Heart left ventricle (tissue), 16 donors: ENCODE data around the gene PPP2R5B. TPM values are rescaled to one million over a fixed set of nuclear protein-coding genes. Genes with fewer than 3 reads are reported as not detected.

Experiments
- ATAC-seq, 4 donors: fragments of 200-7000 bp; cut with Tn5 transposase; one replicate each; pipeline ENCODE4 v1.9.1; 2020 to 2022; ENCODE audit warnings: moderate library complexity in 4 of 4, mild to moderate bottlenecking in 3 of 4, moderate number of reproducible peaks in 1 of 4
- DNase-seq, 5 donors: peaks; one replicate each; pipeline ENCODE4 v3.0.0-alpha.2; 2020
- H3K27ac ChIP-seq, 12 donors: fragments of 200-600 bp; sonication (generic) in 4 of 12; one replicate each; pipeline versions ENCODE4 v1.5.0 to v1.8.0; 2016 to 2022; ENCODE audit warnings: mild to moderate bottlenecking in 2 of 12
- H3K27me3 ChIP-seq, 9 donors: fragments of 200-600 bp; sonication (generic) in 2 of 9; one replicate each; pipeline versions ENCODE4 v1.5.1 to v1.8.0; 2016 to 2022; ENCODE audit warnings: mild to moderate bottlenecking in 3 of 9
- H3K36me3 ChIP-seq, 9 donors: fragments of 200-600 bp; sonication (generic) in 2 of 9; one replicate each; pipeline versions ENCODE4 v1.5.0 to v1.8.0; 2018 to 2022; ENCODE audit warnings: mild to moderate bottlenecking in 2 of 9
- H3K4me1 ChIP-seq, 12 donors: fragments of 200-600 bp; sonication (generic) in 4 of 12; one replicate each; pipeline versions ENCODE4 v1.5.0 to v1.8.0; 2016 to 2022; ENCODE audit warnings: mild to moderate bottlenecking in 3 of 12
- H3K4me3 ChIP-seq, 12 donors: fragments of 200-600 bp; sonication (generic) in 4 of 12; one replicate each; pipeline versions ENCODE4 v1.5.0 to v1.8.0; 2017 to 2022; ENCODE audit warnings: mild to moderate bottlenecking in 9 of 12, moderate library complexity in 4 of 12
- H3K9me3 ChIP-seq, 12 donors: fragments of 200-600 bp; sonication (generic) in 4 of 12; one replicate each; pipeline versions ENCODE4 v1.5.0 to v1.8.0; 2016 to 2022; ENCODE audit warnings: mild to moderate bottlenecking in 1 of 12
- CTCF ChIP-seq, 12 donors: fragments of 200-600 bp; sonication (generic) in 4 of 12; IDR thresholded peaks; one replicate each; pipeline versions ENCODE4 v1.5.0 to v1.8.0; 2018 to 2022; ENCODE audit warnings: antibody characterized with exemption in 12 of 12, mild to moderate bottlenecking in 5 of 12
- POLR2A ChIP-seq, 2 donors: fragments of 450-650 bp; IDR thresholded peaks; one replicate each; pipeline ENCODE4 v1.6.1; 2017; ENCODE audit warnings: antibody characterized with exemption in 2 of 2, mild to moderate bottlenecking in 2 of 2, moderate library complexity in 2 of 2
- WGBS, 4 donors: extraction: QIAGEN DNeasy Blood & Tissue Kit in 2 of 4; methylation state at CpG; one replicate each; pipeline versions ENCODE4 v1.1.5 to v1.1.7; 2013 to 2018; 5-methylcytosine and 5-hydroxymethylcytosine counted together
- intact Hi-C, 10 donors: fragments of 100-400 bp; cut with DNase I; formaldehyde crosslinking; loops; one replicate each; pipeline versions ENCODE4 v1.11.1 to v1.14.2; 2022
- polyA plus RNA-seq, 2 donors: library from polyadenylated mRNA; stranded (reverse); fragments of 200-250 nt; gene quantifications; one replicate each; pipeline ENCODE4 v1.2.3, GENCODE V29; 2013
- total RNA-seq, 9 donors: library from RNA; depleted of rRNA in 2 of 9; stranded (reverse); fragments of >200 nt in 2 of 9; fragmentation: NEBNext Ultra II Directional in 3 of 9; extraction: Animal tissue kit (Norgen Biotek cat#: 25700) in 3 of 9; gene quantifications; one replicate each; pipeline versions ENCODE4 v1.1.0 to v1.2.4, GENCODE V29; 2016 to 2023
- donor health status: ischemic (EF 13 %, LVEDD 7.1; RV severe dilation, severe dysfunction).
- donor health status: healthy with polysubstance abuse.
- donor health status: DM: no; HTN: yes; CAD: no.
- donor health status: DM: no; HTN: no; CAD: no.
- donor health status: ischemic (EF 25% LVEDD 6.9; RV normal size, moderate dysfunction).
- donor health status: ischemic (EF 25% LVEDD 5.7; RV mildly dilated, moderate dysfunction).
- donor health status: healthy.
- donor health status: DM: yes; HTN: yes; CAD: no.
- donor health status: ischemic (EF 35%, LVEDD 5.7; RV mildly dilated, moderate dysfunction).
- donor health status: nonischemic (EF 11% LVEDD 7.7; RV severe dilation, severe dysfunction).
- donor health status: DM: yes; HTN: yes; CAD: no.
- donor health status: PGD.
- donor health status: ischemic (EF 29% LVEDD 5.4; RV normal size, mild dysfunction).
- donor health status: nonischemic (EF 23%, LVEDD 6.1; RV moderate dilation, normal function).

The PPP2R5B gene
- total and polyA plus RNA-seq, 11 donors: 17.5 to 34.3 (median 22.6) TPM

DNA sequence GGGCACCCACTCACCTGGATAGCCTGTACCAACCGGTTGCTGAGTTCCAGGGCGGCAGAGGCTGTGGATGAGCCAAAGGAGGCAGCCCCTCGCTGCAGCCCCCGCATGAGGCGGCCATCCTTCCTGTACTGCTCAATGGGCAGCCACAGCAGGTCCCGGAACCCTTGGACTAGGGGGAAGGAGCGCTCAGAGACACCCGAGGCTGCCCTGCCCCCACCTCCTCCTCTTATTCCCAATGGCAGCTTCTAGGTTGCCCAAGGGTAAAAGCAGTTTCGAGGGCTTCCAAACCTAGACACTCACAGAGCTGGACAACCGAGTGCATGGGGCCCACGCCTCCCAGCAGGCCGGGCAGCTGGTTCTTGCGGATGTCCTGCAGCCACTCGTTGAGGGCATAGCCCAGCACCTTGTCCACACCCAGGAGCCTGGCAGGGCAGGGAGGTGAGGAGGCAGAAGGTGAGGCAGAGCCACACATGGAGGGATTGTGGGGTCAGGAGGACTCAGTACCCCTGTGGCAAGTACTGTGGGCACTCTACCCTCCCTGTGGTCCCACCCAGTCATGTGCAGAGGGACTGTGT is 28.0 kb upstream of the PPP2R5B start:
- Histone ChIP-seq H3K27me3 (no peaks in the 10 kb centered on the region), H3K36me3 (peaks cover 0 to 68% (median 52%) of the 10 kb centered on the region in 9 donors), H3K9me3 (no peaks in the 10 kb centered on the region), H3K27ac (no peak overlapping the region), H3K4me1 (peaks cover 0 to 29% (median 13%) of the 10 kb centered on the region in 12 donors), H3K4me3 (no peak overlapping the region)
- DNase-seq (no peak), ATAC-seq (no peak)
- intact Hi-C loops: no loop called here
- TF ChIP-seq POLR2A (IDR thresholded peaks at IDR 0.05): no peak
- no peak for TF ChIP-seq CTCF (IDR thresholded peaks at IDR 0.05)
- WGBS, 4 donors: 78 to 89% (median 85%) methylated on average over 4 to 14 of the region's 14 CpGs

DNA sequence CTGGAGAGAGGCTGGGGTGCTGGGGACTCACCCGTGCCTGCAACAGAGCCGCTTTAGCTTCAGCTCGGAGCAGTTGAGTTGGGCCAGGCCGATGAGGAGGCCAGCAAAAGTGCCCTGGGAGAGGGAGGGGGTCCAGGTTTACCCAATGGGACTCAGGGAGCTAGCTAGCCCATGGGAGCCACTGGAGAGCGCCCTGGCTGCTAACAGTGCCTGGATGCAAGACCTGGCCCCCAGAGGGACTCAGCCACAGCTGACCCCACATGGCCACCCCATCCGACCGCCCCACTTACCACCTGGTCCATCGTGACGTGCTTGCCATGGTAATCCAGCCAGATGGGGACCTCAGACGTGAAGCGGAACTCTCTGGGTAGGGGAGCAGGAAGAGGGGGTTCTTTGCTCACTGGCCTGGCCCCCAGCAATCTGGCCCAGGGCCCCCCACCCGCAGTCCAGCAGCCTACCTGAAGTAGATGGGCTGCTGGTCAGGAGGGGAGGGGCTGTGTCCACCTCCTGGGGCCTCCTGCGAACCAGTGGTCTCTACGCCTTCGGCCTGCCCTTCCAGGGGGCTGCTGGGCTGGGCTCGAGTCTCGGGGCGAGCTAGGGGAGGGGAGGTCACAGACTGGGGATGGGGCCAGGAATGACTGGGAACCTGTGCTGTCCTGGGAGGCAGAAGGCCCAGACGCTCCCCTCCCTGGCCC is 27.0 kb upstream of the PPP2R5B start:
- ATAC-seq (no peak), DNase-seq (peak in 2 of 5 donors; percentile 17 to 48)
- 91 to 97% (median 93%) methylated on average over 16 to 19 of the region's 19 CpGs for WGBS, 4 donors
- H3K4me1 ChIP-seq: peaks cover 0 to 22% (median 9%) of the 10 kb centered on the region in 12 donors
- H3K27ac ChIP-seq: no peak overlapping the region
- no peaks in the 10 kb centered on the region for H3K27me3 ChIP-seq
- no peak for TF ChIP-seq CTCF (IDR thresholded peaks at IDR 0.05)
- TF ChIP-seq POLR2A (IDR thresholded peaks at IDR 0.05): no peak
- H3K4me3 ChIP-seq: no peak overlapping the region
- H3K36me3 ChIP-seq: peaks cover under 1 to 78% (median 61%) of the 10 kb centered on the region in 9 donors
- intact Hi-C loops: no loop called here
- no peaks in the 10 kb centered on the region for H3K9me3 ChIP-seq

DNA sequence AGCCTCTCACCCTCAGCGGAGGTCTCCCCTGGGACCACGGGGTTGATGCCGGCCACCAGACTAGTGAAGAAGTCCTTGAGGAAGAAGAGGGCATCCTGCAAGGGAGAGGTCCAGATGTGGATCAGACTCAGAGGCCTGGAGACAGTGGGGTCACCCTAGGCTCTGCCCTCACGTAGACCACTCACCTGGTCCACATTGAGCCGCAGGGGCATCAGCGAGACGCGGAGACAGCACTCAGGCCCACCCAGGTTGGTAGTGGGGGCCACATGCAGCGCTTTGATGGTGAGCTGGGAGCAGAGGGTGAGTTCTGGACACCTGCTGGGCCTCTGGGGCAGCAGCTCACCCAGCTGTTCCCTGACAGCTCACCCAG is 26.4 kb upstream of the PPP2R5B start:
- Histone ChIP-seq H3K4me1 (peaks cover 0 to 16% (median 5%) of the 10 kb centered on the region in 12 donors), H3K27ac (no peak overlapping the region), H3K27me3 (no peaks in the 10 kb centered on the region), H3K36me3 (peaks cover 4 to 84% (median 67%) of the 10 kb centered on the region in 9 donors), H3K4me3 (no peak overlapping the region), H3K9me3 (no peaks in the 10 kb centered on the region)
- TF ChIP-seq CTCF (IDR thresholded peaks at IDR 0.05) (no peak), POLR2A (IDR thresholded peaks at IDR 0.05) (no peak)
- WGBS, 4 donors: 88 to 94% (median 92%) methylated on average over 8 to 9 of the region's 9 CpGs
- peak in 1 of 5 donors; percentile 48 for DNase-seq
- intact Hi-C loops: no loop called here
- no peak for ATAC-seq

GRCh38 chr11:64898541-64898940 is 25.9 kb upstream of the PPP2R5B start:
- no peaks in the 10 kb centered on the region for H3K9me3 ChIP-seq
- ATAC-seq: no peak
- H3K27ac ChIP-seq: no peak overlapping the region
- H3K27me3 ChIP-seq: no peaks in the 10 kb centered on the region
- peaks cover 4 to 88% (median 72%) of the 10 kb centered on the region in 9 donors for H3K36me3 ChIP-seq
- intact Hi-C loops: no loop called here
- peaks cover 0 to 12% (median 2%) of the 10 kb centered on the region in 12 donors for H3K4me1 ChIP-seq
- WGBS, 4 donors: 92 to 96% (median 95%) methylated on average over 19 of the region's 19 CpGs
- no peak for TF ChIP-seq POLR2A (IDR thresholded peaks at IDR 0.05)
- no peak for TF ChIP-seq CTCF (IDR thresholded peaks at IDR 0.05)
- peak in 1 of 5 donors; percentile 50 for DNase-seq
- H3K4me3 ChIP-seq: no peak overlapping the region
